H1 (cell line): ENCODE data around the gene TMEM204. TPM values are rescaled to one million over a fixed set of nuclear protein-coding genes. Genes with fewer than 3 reads are reported as not detected.

Experiments used
- CTCF ChIA-PET: fragments of 300-600 bp; sonication (Branson Sonifier 250); formaldehyde crosslinking; loops from one replicate; lab custom pipeline; 2021; ENCODE audit not compliant: partially characterized antibody; lab: Charles Lee
- POLR2A ChIA-PET: fragments of 300-600 bp; sonication (Branson Sonifier 250); formaldehyde crosslinking; loops from one replicate; lab custom pipeline; 2021; ENCODE audit warnings: inconsistent platforms; ENCODE audit not compliant: partially characterized antibody; lab: Charles Lee
- DNase-seq, 2 experiments: peaks; one replicate each; pipeline versions ENCODE4 v3.0.0 to v3.0.0-alpha.2; 2010 to 2022; ENCODE audit warnings: low spot score in 2 of 2, low read depth in 1 of 2, mixed read lengths in 1 of 2
- FAIRE-seq: peaks from 2 replicates; lab custom pipeline; 2011; peaks lifted over from hg19 to GRCh38; lab: Jason Lieb, UNC
- H2AFZ ChIP-seq: 2 replicates; pipeline ENCODE4 v1.8.1; 2012; ENCODE audit warnings: low read length, inconsistent platforms
- H2AK5ac ChIP-seq: 2 replicates; pipeline ENCODE4 v1.6.1; 2013; ENCODE audit warnings: low read depth, low read length
- H2BK120ac ChIP-seq: replicated peaks from 2 replicates; pipeline ENCODE3; 2013; ENCODE audit warnings: low read depth, low read length, inconsistent platforms
- H2BK12ac ChIP-seq: 2 replicates; pipeline ENCODE4 v1.6.1; 2013; ENCODE audit warnings: low read depth, low read length
- H2BK15ac ChIP-seq: 2 replicates; pipeline ENCODE4 v1.6.1; 2013; ENCODE audit warnings: low read length
- H2BK20ac ChIP-seq: 2 replicates; pipeline ENCODE4 v1.6.1; 2013; ENCODE audit warnings: low read length
- H2BK5ac ChIP-seq: 2 replicates; pipeline ENCODE4 v1.6.1; 2013; ENCODE audit warnings: low read depth, low read length
- H3K14ac ChIP-seq: 2 replicates; pipeline ENCODE4 v1.6.1; 2013; ENCODE audit warnings: inconsistent platforms; ENCODE audit not compliant: insufficient read length
- H3K18ac ChIP-seq: 2 replicates; pipeline ENCODE4 v1.6.1; 2013; ENCODE audit warnings: low read length; ENCODE audit errors: extremely low read depth
- H3K23ac ChIP-seq: 2 replicates; pipeline ENCODE4 v1.6.1; 2013; ENCODE audit warnings: inconsistent platforms; ENCODE audit not compliant: insufficient read length
- H3K23me2 ChIP-seq: 2 replicates; pipeline ENCODE4 v1.6.1; 2013; ENCODE audit warnings: low read depth, low read length
- H3K27ac ChIP-seq: 2 replicates; pipeline ENCODE4 v1.6.1; 2011; ENCODE audit warnings: low read depth, low read length, inconsistent platforms
- H3K27me3 ChIP-seq, 4 experiments: replicated peaks in 1 of 4; 1 replicate in 1 of 4; 2 replicates in 3 of 4; pipeline versions ENCODE4 v1.6.1 to v1.8.1; 2011 to 2013; ENCODE audit warnings: low read length in 3 of 4, mild to moderate bottlenecking in 3 of 4, inconsistent platforms in 2 of 4, mixed read lengths in 2 of 4, moderate library complexity in 1 of 4; ENCODE audit not compliant: control insufficient read depth in 3 of 4, insufficient read depth in 3 of 4; ENCODE audit errors: extremely low read depth in 1 of 4
- H3K36me3 ChIP-seq, 4 experiments: 2 replicates each; pipeline versions ENCODE4 v1.6.1 to v1.8.1; 2011 to 2013; ENCODE audit warnings: mild to moderate bottlenecking in 4 of 4, low read length in 3 of 4, moderate library complexity in 2 of 4, control low read depth in 1 of 4, inconsistent platforms in 1 of 4; ENCODE audit not compliant: insufficient read depth in 4 of 4, control insufficient read depth in 2 of 4
- H3K4ac ChIP-seq: replicated peaks from 2 replicates; pipeline ENCODE3; 2013; ENCODE audit warnings: low read length, low read depth, mixed read lengths, inconsistent platforms; ENCODE audit not compliant: insufficient read length
- H3K4me1 ChIP-seq, 4 experiments: replicated peaks in 1 of 4; 1 replicate in 1 of 4; 2 replicates in 3 of 4; pipeline versions ENCODE4 v1.6.1 to v1.8.1; 2011 to 2013; ENCODE audit warnings: low read length in 3 of 4, inconsistent platforms in 2 of 4, mixed read lengths in 1 of 4; ENCODE audit not compliant: insufficient read depth in 4 of 4, control insufficient read depth in 3 of 4
- H3K4me2 ChIP-seq, 2 experiments: 2 replicates each; pipeline versions ENCODE4 v1.6.1 to v1.8.1; 2011 to 2013; ENCODE audit warnings: low read depth in 2 of 2, low read length in 2 of 2, control low read depth in 1 of 2, inconsistent platforms in 1 of 2, mild to moderate bottlenecking in 1 of 2; ENCODE audit not compliant: insufficient read depth in 1 of 2
- H3K4me3 ChIP-seq, 4 experiments: fragments of 200-600, 300-600 bp in 1 of 4; sonication (generic), shearing (Covaris generic), sonication (Bioruptor Twin) in 1 of 4; 2 replicates each; pipeline versions ENCODE4 v1.5.1 to v1.8.1; 2011 to 2016; ENCODE audit warnings: low read length in 4 of 4, low read depth in 3 of 4, control low read depth in 2 of 4, inconsistent platforms in 2 of 4, mild to moderate bottlenecking in 2 of 4, mixed read lengths in 1 of 4, moderate library complexity in 1 of 4; ENCODE audit not compliant: insufficient read depth in 2 of 4; ENCODE audit errors: extremely low read depth in 1 of 4
- H3K56ac ChIP-seq: replicated peaks from 2 replicates; pipeline ENCODE3; 2013; ENCODE audit warnings: low read depth, mild to moderate bottlenecking, mixed read lengths, low read length, inconsistent platforms; ENCODE audit not compliant: insufficient read length
- H3K79me1 ChIP-seq: 2 replicates; pipeline ENCODE4 v1.6.1; 2013; ENCODE audit warnings: low read depth, low read length, control low read depth
- H3K79me2 ChIP-seq, 2 experiments: 2 replicates each; pipeline versions ENCODE4 v1.6.1 to v1.8.1; 2012 to 2013; ENCODE audit warnings: low read length in 2 of 2, mild to moderate bottlenecking in 2 of 2, inconsistent platforms in 1 of 2; ENCODE audit not compliant: insufficient read depth in 2 of 2, control insufficient read depth in 1 of 2
- H3K9ac ChIP-seq, 4 experiments: replicated peaks in 1 of 4; 1 replicate in 1 of 4; 2 replicates in 3 of 4; pipeline versions ENCODE4 v1.6.1 to v1.8.1; 2011 to 2013; ENCODE audit warnings: low read depth in 3 of 4, low read length in 3 of 4, control low read depth in 2 of 4, mild to moderate bottlenecking in 2 of 4, moderate library complexity in 2 of 4, inconsistent platforms in 1 of 4; ENCODE audit errors: extremely low read depth in 1 of 4
- H3K9me3 ChIP-seq, 2 experiments: 2 replicates each; pipeline versions ENCODE4 v1.6.1 to v1.8.1; 2012 to 2013; ENCODE audit warnings: mild to moderate bottlenecking in 2 of 2, moderate library complexity in 2 of 2, control low read depth in 1 of 2, inconsistent platforms in 1 of 2, low read depth in 1 of 2, low read length in 1 of 2, mixed read lengths in 1 of 2; ENCODE audit not compliant: insufficient read depth in 2 of 2
- H4K20me1 ChIP-seq, 2 experiments: replicated peaks in 1 of 2; 2 replicates each; pipeline versions ENCODE3 to v1.8.1; 2011 to 2013; ENCODE audit warnings: inconsistent platforms in 2 of 2, low read length in 2 of 2, mild to moderate bottlenecking in 1 of 2; ENCODE audit not compliant: insufficient read depth in 2 of 2, control insufficient read depth in 1 of 2
- H4K5ac ChIP-seq: 2 replicates; pipeline ENCODE4 v1.6.1; 2013; ENCODE audit warnings: low read length, low read depth, mixed read lengths, inconsistent platforms; ENCODE audit not compliant: insufficient read length
- H4K8ac ChIP-seq: 2 replicates; pipeline ENCODE4 v1.8.0; 2013; ENCODE audit warnings: mild to moderate bottlenecking, moderate library complexity, low read length, inconsistent platforms; ENCODE audit not compliant: insufficient read depth; ENCODE audit errors: extremely low read depth
- H4K91ac ChIP-seq: replicated peaks from 2 replicates; pipeline ENCODE3; 2013; ENCODE audit warnings: low read length, mixed read lengths, inconsistent platforms; ENCODE audit not compliant: insufficient read length
- CEBPB ChIP-seq: IDR thresholded peaks from 2 replicates; pipeline ENCODE4 v1.6.1; 2012; ENCODE audit warnings: low read depth, low read length
- WGBS, 2 experiments: shearing (Covaris generic) in 1 of 2; methylation state at CpG; one replicate each; pipeline versions ENCODE4 v1.1.6 to v1.1.7; 2013 to 2015; ENCODE audit warnings: low lambda C conversion rate in 2 of 2, mixed read lengths in 2 of 2, inconsistent platforms in 1 of 2, low coverage in 1 of 2, missing lambda C conversion rate in 1 of 2; ENCODE audit not compliant: insufficient replicate concordance in 2 of 2, insufficient coverage in 1 of 2, insufficient read length in 1 of 2; ENCODE audit errors: extremely low coverage in 1 of 2, missing lambda C conversion rate in 1 of 2; 5-methylcytosine and 5-hydroxymethylcytosine counted together
- polyA plus RNA-seq, 7 experiments: library from polyadenylated mRNA; depleted of rRNA in 3 of 7; stranded (reverse) in 5 of 7; unstranded in 2 of 7; fragments of >200 nt in 5 of 7; fragments of 200-250 nt in 2 of 7; gene quantifications; 1 replicate in 5 of 7; 2 replicates in 1 of 7; 4 replicates in 1 of 7; pipeline versions ENCODE4 v1.2.1 to v1.2.3, GENCODE V29; 2011 to 2013; ENCODE audit warnings: missing spikeins in 2 of 7, mixed read lengths in 2 of 7
- total RNA-seq: library from RNA; stranded (reverse); fragmentation: NEBNext Ultra II Directional; extraction: Animal tissue kit (Norgen Biotek cat#: 25700); gene quantifications from 2 replicates; pipeline ENCODE4 v1.2.1, GENCODE V29; 2021
- TF ChIP-seq, protein P1 (sequence below): IDR thresholded peaks from 2 replicates; pipeline ENCODE4 v1.6.1; 2012; ENCODE audit warnings: low read length, inconsistent platforms

Gene TMEM204
- total and polyA plus RNA-seq, 2 of the 8 experiments (the other 6 are each of a cell fraction or from before 2014, with no cell fraction given): not detected

DNA sequence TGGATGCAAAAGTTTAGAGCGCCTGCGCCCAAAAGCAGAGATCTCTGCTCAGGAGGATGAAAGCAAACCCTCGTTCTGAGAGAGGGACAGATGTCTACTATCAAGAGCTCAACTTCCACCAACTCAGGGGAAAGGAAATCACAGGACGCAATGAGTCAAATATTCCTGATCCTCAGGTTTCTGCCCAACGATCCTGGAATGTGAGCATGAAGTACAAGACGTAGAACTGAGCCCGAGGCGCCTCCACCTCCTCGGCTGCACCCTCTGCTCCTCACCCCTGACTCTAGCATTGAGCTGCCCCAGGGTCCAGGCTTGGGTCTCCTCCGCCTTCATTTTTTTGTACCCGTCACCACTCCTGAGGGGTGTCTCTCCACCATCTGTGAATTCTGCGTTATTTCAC lies 63.0 kb downstream of the TMEM204 start:
- no peak overlapping the region for H3K18ac ChIP-seq
- no peak overlapping the region for H3K4me2 ChIP-seq
- CTCF ChIA-PET: no interaction called here
- H4K8ac ChIP-seq: no peak overlapping the region
- H2AFZ ChIP-seq: no peak overlapping the region
- no peak overlapping the region for H3K27ac ChIP-seq
- peaks cover 2% of the 10 kb centered on the region; the same call in 1 of the 2 replicates for H3K79me1 ChIP-seq
- no peak overlapping the region for H3K14ac ChIP-seq
- H4K5ac ChIP-seq: no peak overlapping the region
- H2AK5ac ChIP-seq: no peak overlapping the region
- H3K36me3 ChIP-seq: peaks cover 2 to 3% (median 3%) of the 10 kb centered on the region in 4 experiments; a peak in 4 of 8 replicates
- no peak overlapping the region for H2BK120ac ChIP-seq
- no peaks in the 10 kb centered on the region for H3K4me1 ChIP-seq
- H3K23ac ChIP-seq: no peak overlapping the region
- no peak overlapping the region for H3K4me3 ChIP-seq
- no peak overlapping the region for H2BK5ac ChIP-seq
- no peak overlapping the region for H3K56ac ChIP-seq
- H3K23me2 ChIP-seq: no peaks in the 10 kb centered on the region
- no peaks in the 10 kb centered on the region for H3K27me3 ChIP-seq
- H3K9me3 ChIP-seq: peaks cover 0 to 13% of the 10 kb centered on the region in 2 experiments; a peak in 1 of 4 replicates
- no peak overlapping the region for H3K9ac ChIP-seq
- H3K79me2 ChIP-seq: no peaks in the 10 kb centered on the region
- no peak overlapping the region for H2BK15ac ChIP-seq
- no peak overlapping the region for H4K91ac ChIP-seq
- POLR2A ChIA-PET: interaction anchor here (1.3 to 1.5 kb wide), 2 partner anchors 9 to 126 kb away, joined by 3 read pairs; no protein-coding TSS in a partner anchor
- WGBS, 2 experiments: 93% methylated on average over 12 of the region's 12 CpGs; no CpG with 5 or more reads in 1 of the 2 experiments
- no peak overlapping the region for H3K4ac ChIP-seq
- no peak for DNase-seq
- no peak overlapping the region for H2BK12ac ChIP-seq
- no peak overlapping the region for H2BK20ac ChIP-seq
- peaks cover 0 to 2% of the 10 kb centered on the region in 2 experiments for H4K20me1 ChIP-seq
- no peak for FAIRE-seq
- no peak for TF ChIP-seq CEBPB
- TF ChIP-seq, protein P1, sequence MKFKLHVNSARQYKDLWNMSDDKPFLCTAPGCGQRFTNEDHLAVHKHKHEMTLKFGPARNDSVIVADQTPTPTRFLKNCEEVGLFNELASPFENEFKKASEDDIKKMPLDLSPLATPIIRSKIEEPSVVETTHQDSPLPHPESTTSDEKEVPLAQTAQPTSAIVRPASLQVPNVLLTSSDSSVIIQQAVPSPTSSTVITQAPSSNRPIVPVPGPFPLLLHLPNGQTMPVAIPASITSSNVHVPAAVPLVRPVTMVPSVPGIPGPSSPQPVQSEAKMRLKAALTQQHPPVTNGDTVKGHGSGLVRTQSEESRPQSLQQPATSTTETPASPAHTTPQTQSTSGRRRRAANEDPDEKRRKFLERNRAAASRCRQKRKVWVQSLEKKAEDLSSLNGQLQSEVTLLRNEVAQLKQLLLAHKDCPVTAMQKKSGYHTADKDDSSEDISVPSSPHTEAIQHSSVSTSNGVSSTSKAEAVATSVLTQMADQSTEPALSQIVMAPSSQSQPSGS: no peak
